Left ventricle myocardium inferior (tissue), 1 donor: ENCODE measurements around the gene FRMD4A. TPM values are rescaled to one million over a fixed set of nuclear protein-coding genes. Genes with fewer than 3 reads are reported as not detected.

ENCODE experiments used
- DNase-seq: peaks from one replicate; pipeline ENCODE4 v3.0.0-alpha.2; 2020
- H3K27ac ChIP-seq: fragments of 200-600 bp; replicated peaks from 2 replicates; pipeline ENCODE4 v1.8.0; 2021
- H3K27me3 ChIP-seq: fragments of 200-600 bp; 2 replicates; pipeline ENCODE4 v1.8.0; 2021; ENCODE audit warnings: low read depth
- H3K36me3 ChIP-seq: fragments of 200-600 bp; 2 replicates; pipeline ENCODE4 v1.8.0; 2021
- H3K4me1 ChIP-seq: fragments of 200-600 bp; 2 replicates; pipeline ENCODE4 v1.8.0; 2021
- H3K4me3 ChIP-seq: fragments of 200-600 bp; 2 replicates; pipeline ENCODE4 v1.8.0; 2021; ENCODE audit warnings: mild to moderate bottlenecking, moderate library complexity
- H3K9me3 ChIP-seq: fragments of 200-600 bp; replicated peaks from 2 replicates; pipeline ENCODE4 v1.8.0; 2021
- CTCF ChIP-seq: fragments of 200-600 bp; IDR thresholded peaks from 2 replicates; pipeline ENCODE4 v1.8.0; 2021; ENCODE audit warnings: antibody characterized with exemption, mild to moderate bottlenecking, borderline replicate concordance
- intact Hi-C: fragments of 100-400 bp; cut with micrococcal nuclease; formaldehyde crosslinking; loops from one replicate; pipeline ENCODE4 v1.11.0; 2022
- total RNA-seq: library from RNA; stranded (reverse); fragmentation: NEBNext Ultra II Directional; extraction: Animal tissue kit (Norgen Biotek cat#: 25700); gene quantifications from one replicate; pipeline ENCODE4 v1.2.1, GENCODE V29; 2021
- donor health status: DM: no; HTN: yes; CAD: no; lungs with severe emphysema.

FRMD4A gene
- total RNA-seq, 1 donor from 2014 or later = 26.1 TPM

DNA sequence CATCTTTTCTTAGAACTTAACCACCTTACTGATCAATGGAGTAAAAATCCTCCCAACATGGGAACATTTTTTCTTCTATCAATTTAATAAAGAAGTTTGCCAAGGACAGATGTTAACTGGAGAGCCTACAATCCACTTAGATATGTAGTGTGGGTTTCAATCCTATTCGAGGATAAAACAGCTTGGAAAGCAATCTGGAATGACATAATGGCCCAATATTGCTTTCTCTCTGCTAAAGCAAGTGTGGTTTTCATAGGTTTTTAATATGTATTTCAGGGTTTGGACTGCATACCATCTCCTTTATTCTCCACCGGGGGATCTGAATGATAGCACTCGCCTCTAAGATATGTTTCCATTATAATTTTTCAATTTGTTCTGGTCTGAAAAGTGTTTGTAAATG, 594.2 kb downstream of the FRMD4A start:
- Histone ChIP-seq H3K4me1 (no peaks in the 10 kb centered on the region), H3K27ac (no peak overlapping the region), H3K27me3 (no peaks in the 10 kb centered on the region), H3K4me3 (no peak overlapping the region), H3K36me3 (peaks cover 70% of the 10 kb centered on the region), H3K9me3 (no peaks in the 10 kb centered on the region)
- intact Hi-C loops = no loop called here
- no peak for TF ChIP-seq CTCF
- no peak for DNase-seq

- no peak overlapping the region for H3K27ac ChIP-seq
- H3K27me3 ChIP-seq = no peaks in the 10 kb centered on the region
- intact Hi-C loops = no loop called here
- no peak for DNase-seq
- H3K9me3 ChIP-seq = no peaks in the 10 kb centered on the region
- H3K4me3 ChIP-seq = no peak overlapping the region
- H3K4me1 ChIP-seq = no peaks in the 10 kb centered on the region
- no peak for TF ChIP-seq CTCF
- peaks cover 77% of the 10 kb centered on the region for H3K36me3 ChIP-seq
Measured at GRCh38 chr10:13734151-13734550, 596.6 kb downstream of the FRMD4A start.

- intact Hi-C loops = no loop called here
- Histone ChIP-seq H3K27ac (no peak overlapping the region), H3K36me3 (peaks cover 70% of the 10 kb centered on the region), H3K9me3 (no peaks in the 10 kb centered on the region), H3K27me3 (no peaks in the 10 kb centered on the region), H3K4me3 (no peak overlapping the region), H3K4me1 (no peaks in the 10 kb centered on the region)
- no peak for TF ChIP-seq CTCF
- no peak for DNase-seq
Measured at GRCh38 chr10:13733071-13733470, 597.7 kb downstream of the FRMD4A start.

GRCh38 chr10:13732465-13732881, 598.3 kb downstream of the FRMD4A start:
- Histone ChIP-seq H3K4me3 (no peak overlapping the region), H3K27me3 (no peaks in the 10 kb centered on the region), H3K4me1 (no peaks in the 10 kb centered on the region), H3K9me3 (no peaks in the 10 kb centered on the region), H3K36me3 (peaks cover 64% of the 10 kb centered on the region), H3K27ac (no peak overlapping the region)
- DNase-seq = no peak
- no peak for TF ChIP-seq CTCF
- intact Hi-C loops = no loop called here

- H3K9me3 ChIP-seq = no peaks in the 10 kb centered on the region
- no peaks in the 10 kb centered on the region for H3K27me3 ChIP-seq
- H3K27ac ChIP-seq = no peak overlapping the region
- H3K4me3 ChIP-seq = no peak overlapping the region
- H3K4me1 ChIP-seq = no peaks in the 10 kb centered on the region
- intact Hi-C loops = no loop called here
- TF ChIP-seq CTCF = no peak
- no peak for DNase-seq
- H3K36me3 ChIP-seq = peaks cover 63% of the 10 kb centered on the region
Measured at GRCh38 chr10:13731799-13732198, 598.9 kb downstream of the FRMD4A start.

- no peak for DNase-seq
- TF ChIP-seq CTCF = no peak
- intact Hi-C loops = no loop called here
- Histone ChIP-seq H3K27ac (no peak overlapping the region), H3K27me3 (no peaks in the 10 kb centered on the region), H3K4me3 (no peak overlapping the region), H3K4me1 (no peaks in the 10 kb centered on the region), H3K9me3 (no peaks in the 10 kb centered on the region), H3K36me3 (peaks cover 64% of the 10 kb centered on the region)
Measured at GRCh38 chr10:13730956-13731355, 599.8 kb downstream of the FRMD4A start.
